ENCODE results near the gene FAXDC2.

Gene FAXDC2

DNA sequence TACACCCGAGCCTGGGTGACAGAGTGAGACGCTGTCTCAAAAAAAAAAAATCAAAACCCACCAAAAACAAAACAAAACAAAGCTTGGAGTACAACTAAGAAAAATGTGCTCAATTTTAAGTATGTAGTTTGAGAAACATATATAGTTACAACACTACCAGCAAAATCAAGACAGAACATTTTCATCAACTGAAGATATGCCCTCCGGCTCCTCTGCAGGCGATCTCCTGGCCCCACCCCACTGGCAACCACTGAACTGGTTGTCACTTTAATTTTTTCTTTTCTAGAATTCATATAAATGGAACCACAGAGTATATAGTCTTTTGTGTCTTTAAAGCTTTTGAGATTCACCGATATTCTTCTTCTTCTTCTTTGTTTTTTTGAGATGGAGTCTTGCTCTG lies 43.0 kb upstream of the FAXDC2 start:
- no peak for DNase-seq (ENCODE audit: extremely low read depth, low read depth)
- H3K4me3 ChIP-seq (replicated peaks; ENCODE audit: low read depth, low read length) = no peak overlapping the region
- TF ChIP-seq, protein P1, sequence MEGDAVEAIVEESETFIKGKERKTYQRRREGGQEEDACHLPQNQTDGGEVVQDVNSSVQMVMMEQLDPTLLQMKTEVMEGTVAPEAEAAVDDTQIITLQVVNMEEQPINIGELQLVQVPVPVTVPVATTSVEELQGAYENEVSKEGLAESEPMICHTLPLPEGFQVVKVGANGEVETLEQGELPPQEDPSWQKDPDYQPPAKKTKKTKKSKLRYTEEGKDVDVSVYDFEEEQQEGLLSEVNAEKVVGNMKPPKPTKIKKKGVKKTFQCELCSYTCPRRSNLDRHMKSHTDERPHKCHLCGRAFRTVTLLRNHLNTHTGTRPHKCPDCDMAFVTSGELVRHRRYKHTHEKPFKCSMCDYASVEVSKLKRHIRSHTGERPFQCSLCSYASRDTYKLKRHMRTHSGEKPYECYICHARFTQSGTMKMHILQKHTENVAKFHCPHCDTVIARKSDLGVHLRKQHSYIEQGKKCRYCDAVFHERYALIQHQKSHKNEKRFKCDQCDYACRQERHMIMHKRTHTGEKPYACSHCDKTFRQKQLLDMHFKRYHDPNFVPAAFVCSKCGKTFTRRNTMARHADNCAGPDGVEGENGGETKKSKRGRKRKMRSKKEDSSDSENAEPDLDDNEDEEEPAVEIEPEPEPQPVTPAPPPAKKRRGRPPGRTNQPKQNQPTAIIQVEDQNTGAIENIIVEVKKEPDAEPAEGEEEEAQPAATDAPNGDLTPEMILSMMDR (IDR thresholded peaks at IDR 0.05; ENCODE audit: low read depth, low read length, missing control alignments) = no peak

DNA sequence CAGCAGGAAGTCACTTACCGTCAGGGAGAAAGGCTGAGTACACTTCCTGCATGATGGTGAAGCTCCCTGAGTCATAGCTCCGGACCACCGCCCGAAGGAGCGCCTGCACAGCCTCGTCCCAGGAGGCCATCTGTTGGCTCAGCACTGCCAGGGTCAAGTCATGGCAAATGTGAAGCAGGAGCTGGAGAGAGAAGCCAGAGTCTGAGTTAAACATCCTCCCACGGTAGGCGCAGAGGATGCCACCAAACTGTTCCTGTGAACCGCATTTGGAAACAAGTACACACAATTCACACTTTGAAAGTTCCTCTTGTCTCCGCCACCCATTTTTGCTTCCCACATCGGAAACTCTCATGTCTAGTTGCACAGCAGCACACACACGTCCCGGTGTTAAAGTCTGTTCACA lies 42.0 kb upstream of the FAXDC2 start:
- TF ChIP-seq, protein P1 (IDR thresholded peaks at IDR 0.05; ENCODE audit: low read depth, low read length, missing control alignments) = no peak
- DNase-seq (ENCODE audit: extremely low read depth, low read depth) = no peak

DNA sequence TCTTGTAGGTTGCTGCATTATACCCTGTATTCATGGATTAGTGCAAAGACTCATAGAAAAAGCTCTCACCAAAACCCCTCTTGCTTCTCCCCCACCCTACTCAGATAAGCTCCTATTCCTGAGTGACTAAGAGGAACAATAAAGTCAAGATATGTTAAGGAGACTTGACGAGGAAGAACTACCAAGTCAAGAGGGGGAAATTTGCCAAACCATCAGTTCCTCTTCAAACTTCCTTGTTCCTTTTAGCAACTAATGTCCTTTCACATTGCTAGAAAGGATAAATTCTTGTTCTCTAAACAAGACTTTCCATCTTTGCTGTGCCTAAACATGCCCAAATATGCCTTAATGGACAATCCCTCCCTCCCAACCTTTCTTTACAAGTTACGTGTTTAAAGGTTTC lies 35.0 kb upstream of the FAXDC2 start:
- TF ChIP-seq, protein P1 (IDR thresholded peaks at IDR 0.05; ENCODE audit: low read depth, low read length, missing control alignments) = no peak
- no peak for DNase-seq (ENCODE audit: extremely low read depth, low read depth)
- H3K4me3 ChIP-seq (replicated peaks; ENCODE audit: low read depth, low read length) = no peak overlapping the region

More for the DNA sequence above, 42.0 kb upstream of the FAXDC2 start:
- no peak overlapping the region for H3K4me3 ChIP-seq (replicated peaks; ENCODE audit: low read depth, low read length)

DNA sequence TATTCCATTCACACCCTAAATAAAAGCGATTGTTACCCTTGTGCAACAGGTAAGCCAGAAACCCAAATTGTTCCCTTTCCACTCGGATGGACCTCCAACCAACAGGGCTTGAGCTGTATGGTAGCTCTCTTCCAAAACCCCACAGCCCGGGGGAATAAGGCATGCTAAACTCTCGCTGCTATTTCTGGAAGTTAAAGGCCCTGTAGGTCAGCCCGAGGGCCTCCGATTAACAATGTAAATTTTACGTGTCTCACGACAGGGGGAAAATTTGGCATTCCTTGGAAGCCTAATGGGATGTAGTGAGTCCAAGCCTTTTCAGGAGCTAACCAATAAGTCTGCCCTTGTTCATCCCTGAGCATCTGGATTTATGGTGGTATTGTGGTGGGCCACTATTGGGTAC lies 34.0 kb upstream of the FAXDC2 start:
- no peak overlapping the region for H3K4me3 ChIP-seq (replicated peaks; ENCODE audit: low read depth, low read length)
- no peak for DNase-seq (ENCODE audit: extremely low read depth, low read depth)
- TF ChIP-seq, protein P1 (IDR thresholded peaks at IDR 0.05; ENCODE audit: low read depth, low read length, missing control alignments) = no peak

DNA sequence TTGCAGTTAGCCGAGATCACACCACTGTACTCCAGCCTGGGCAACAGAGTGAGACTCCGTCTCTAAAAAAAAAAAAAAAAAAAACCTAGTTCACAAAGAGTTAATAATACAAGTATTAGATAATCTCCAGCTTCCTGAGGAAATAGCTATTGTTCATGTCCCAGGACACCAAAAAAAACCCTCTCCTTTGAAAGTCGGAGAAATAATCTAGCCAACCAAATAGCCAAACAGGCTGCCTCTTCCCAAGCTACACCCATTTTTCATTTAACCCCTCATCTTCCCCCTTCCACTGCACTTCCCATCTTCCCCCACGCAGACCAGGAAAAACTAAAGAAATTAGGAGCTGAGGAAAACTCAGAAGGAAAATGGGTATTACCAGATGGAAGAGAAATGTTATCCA lies 31.6 kb upstream of the FAXDC2 start:
- DNase-seq (ENCODE audit: extremely low read depth, low read depth) = no peak
- H3K4me3 ChIP-seq (replicated peaks; ENCODE audit: low read depth, low read length) = no peak overlapping the region
- TF ChIP-seq, protein P1 (IDR thresholded peaks at IDR 0.05; ENCODE audit: low read depth, low read length, missing control alignments) = no peak

DNA sequence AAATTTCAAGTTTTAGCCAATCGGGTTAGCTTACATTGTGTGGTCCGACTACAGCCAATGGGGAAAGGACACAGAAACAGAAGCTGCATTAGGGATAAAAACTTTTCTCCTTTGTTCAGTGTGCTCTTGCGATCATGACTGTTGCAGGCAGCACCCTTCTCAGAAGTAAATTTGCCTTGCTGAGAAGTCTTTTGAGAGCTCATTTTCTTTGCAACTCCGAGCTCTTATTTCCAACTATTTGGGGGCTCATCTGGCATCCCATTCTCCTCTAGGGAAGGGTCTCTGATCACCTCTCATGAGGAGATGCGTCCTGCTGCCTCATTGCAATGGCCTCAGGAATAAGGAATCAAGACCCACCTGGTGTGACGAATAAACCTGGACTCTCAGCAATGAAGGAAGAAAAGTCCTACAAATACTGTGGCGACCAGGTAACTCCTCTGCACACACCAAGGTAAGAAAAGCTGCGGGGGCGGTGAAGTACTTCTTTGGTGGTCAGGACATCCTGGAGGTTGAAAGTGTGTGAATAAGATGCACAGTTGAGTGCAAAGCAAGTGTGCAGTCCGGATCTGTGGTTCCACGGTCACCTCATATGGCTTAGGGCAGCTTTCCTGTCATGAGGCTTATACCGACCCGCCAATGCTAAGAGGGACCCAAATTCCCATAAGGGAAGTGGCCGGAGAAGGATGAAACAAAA lies 28.4 kb upstream of the FAXDC2 start:
- DNase-seq (ENCODE audit: extremely low read depth, low read depth) = no peak
- H3K4me3 ChIP-seq (replicated peaks; ENCODE audit: low read depth, low read length) = no peak overlapping the region
- TF ChIP-seq, protein P1 (IDR thresholded peaks at IDR 0.05; ENCODE audit: low read depth, low read length, missing control alignments) = no peak
